Thyroid gland (tissue), 4 donors: Measurements from ENCODE around the gene KMO. TPM values are rescaled to one million over a fixed set of nuclear protein-coding genes. Genes with fewer than 3 reads are reported as not detected.

Experiments used
- DNase-seq, 2 donors: peaks; one replicate each; pipeline ENCODE4 v3.0.0-alpha.2; 2019
- H3K27ac ChIP-seq, 3 donors: fragments of 200-600 bp; sonication (generic); 1 replicate in 2 of 3; 2 replicates in 1 of 3; pipeline ENCODE4 v1.5.1; 2016 to 2019; ENCODE audit warnings: mild to moderate bottlenecking in 1 of 3, moderate library complexity in 1 of 3
- H3K27me3 ChIP-seq: fragments of 200-600 bp; sonication (generic); one replicate; pipeline ENCODE4 v1.5.1; 2019
- H3K36me3 ChIP-seq, 2 donors: fragments of 200-600 bp; sonication (generic); one replicate each; pipeline ENCODE4 v1.5.1; 2016 to 2019
- H3K4me1 ChIP-seq, 2 donors: fragments of 200-600 bp; sonication (generic); one replicate each; pipeline ENCODE4 v1.5.1; 2017 to 2019
- H3K4me3 ChIP-seq, 3 donors: fragments of 200-600 bp; sonication (generic); replicated peaks in 1 of 3; 1 replicate in 2 of 3; 2 replicates in 1 of 3; pipeline ENCODE4 v1.5.1; 2016; ENCODE audit warnings: mild to moderate bottlenecking in 1 of 3
- H3K9me3 ChIP-seq: fragments of 200-600 bp; sonication (generic); one replicate; pipeline ENCODE4 v1.5.1; 2017
- POLR2A ChIP-seq, 2 donors: fragments of 450-650 bp; IDR thresholded peaks; one replicate each; pipeline ENCODE4 v1.6.1; 2017; ENCODE audit warnings: antibody characterized with exemption in 2 of 2, mild to moderate bottlenecking in 2 of 2, moderate library complexity in 1 of 2
- WGBS, 2 donors: methylation state at CpG; one replicate each; pipeline ENCODE4 v1.1.5; 2017; 5-methylcytosine and 5-hydroxymethylcytosine counted together
- intact Hi-C: fragments of 100-400 bp; cut with DNase I; formaldehyde crosslinking; loops from one replicate; pipeline ENCODE4 v1.15.1; 2023
- total RNA-seq, 4 donors: library from RNA; depleted of rRNA; stranded (reverse); fragments of >200 nt; gene quantifications; one replicate each; pipeline ENCODE4 v1.2.3, GENCODE V29; 2016
- TF ChIP-seq, protein P1 (sequence below), 6 experiments: fragments of 200-600 bp in 3 of 6; fragments of 450-650 bp in 3 of 6; sonication (generic) in 3 of 6; IDR thresholded peaks; one replicate each; pipeline ENCODE4 v1.5.1; 2016 to 2019; ENCODE audit warnings: antibody characterized with exemption in 6 of 6, mild to moderate bottlenecking in 2 of 6, inconsistent platforms in 1 of 6, moderate library complexity in 1 of 6

The KMO gene
- total RNA-seq, 4 donors from 2014 or later = 0.27 to 2.3 (median 0.39) TPM; not detected in 1

DNA sequence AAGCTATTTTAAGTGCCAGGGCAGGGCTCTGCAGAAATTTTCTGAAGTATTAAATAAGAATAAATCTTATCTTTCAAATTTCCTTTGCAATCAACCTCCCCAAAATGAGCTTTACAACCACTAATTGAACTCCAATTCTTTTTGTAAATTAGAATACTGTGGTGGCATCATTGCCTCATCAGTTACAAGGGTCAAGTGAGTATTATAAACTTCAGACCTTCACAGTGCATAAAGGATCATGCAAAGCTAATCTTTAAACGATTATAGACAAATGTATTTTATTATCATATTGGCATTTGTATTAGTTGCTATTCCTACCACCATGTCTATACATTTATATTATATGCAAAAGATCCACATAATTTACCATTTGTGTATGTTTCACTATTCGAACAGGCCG lies 100.8 kb downstream of the KMO start:
- Histone ChIP-seq H3K36me3 (no peaks in the 10 kb centered on the region), H3K9me3 (no peaks in the 10 kb centered on the region), H3K27ac (no peak overlapping the region), H3K4me3 (no peak overlapping the region), H3K27me3 (no peaks in the 10 kb centered on the region), H3K4me1 (peaks cover 7 to 17% of the 10 kb centered on the region in 2 donors)
- no peak for DNase-seq
- intact Hi-C loops = no loop called here
- 91 to 97% methylated on average over 3 of the region's 3 CpGs for WGBS, 2 donors
- TF ChIP-seq POLR2A (IDR thresholded peaks at IDR 0.05) = no peak
- TF ChIP-seq, protein P1, sequence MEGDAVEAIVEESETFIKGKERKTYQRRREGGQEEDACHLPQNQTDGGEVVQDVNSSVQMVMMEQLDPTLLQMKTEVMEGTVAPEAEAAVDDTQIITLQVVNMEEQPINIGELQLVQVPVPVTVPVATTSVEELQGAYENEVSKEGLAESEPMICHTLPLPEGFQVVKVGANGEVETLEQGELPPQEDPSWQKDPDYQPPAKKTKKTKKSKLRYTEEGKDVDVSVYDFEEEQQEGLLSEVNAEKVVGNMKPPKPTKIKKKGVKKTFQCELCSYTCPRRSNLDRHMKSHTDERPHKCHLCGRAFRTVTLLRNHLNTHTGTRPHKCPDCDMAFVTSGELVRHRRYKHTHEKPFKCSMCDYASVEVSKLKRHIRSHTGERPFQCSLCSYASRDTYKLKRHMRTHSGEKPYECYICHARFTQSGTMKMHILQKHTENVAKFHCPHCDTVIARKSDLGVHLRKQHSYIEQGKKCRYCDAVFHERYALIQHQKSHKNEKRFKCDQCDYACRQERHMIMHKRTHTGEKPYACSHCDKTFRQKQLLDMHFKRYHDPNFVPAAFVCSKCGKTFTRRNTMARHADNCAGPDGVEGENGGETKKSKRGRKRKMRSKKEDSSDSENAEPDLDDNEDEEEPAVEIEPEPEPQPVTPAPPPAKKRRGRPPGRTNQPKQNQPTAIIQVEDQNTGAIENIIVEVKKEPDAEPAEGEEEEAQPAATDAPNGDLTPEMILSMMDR (IDR thresholded peaks at IDR 0.05) = no peak

DNA sequence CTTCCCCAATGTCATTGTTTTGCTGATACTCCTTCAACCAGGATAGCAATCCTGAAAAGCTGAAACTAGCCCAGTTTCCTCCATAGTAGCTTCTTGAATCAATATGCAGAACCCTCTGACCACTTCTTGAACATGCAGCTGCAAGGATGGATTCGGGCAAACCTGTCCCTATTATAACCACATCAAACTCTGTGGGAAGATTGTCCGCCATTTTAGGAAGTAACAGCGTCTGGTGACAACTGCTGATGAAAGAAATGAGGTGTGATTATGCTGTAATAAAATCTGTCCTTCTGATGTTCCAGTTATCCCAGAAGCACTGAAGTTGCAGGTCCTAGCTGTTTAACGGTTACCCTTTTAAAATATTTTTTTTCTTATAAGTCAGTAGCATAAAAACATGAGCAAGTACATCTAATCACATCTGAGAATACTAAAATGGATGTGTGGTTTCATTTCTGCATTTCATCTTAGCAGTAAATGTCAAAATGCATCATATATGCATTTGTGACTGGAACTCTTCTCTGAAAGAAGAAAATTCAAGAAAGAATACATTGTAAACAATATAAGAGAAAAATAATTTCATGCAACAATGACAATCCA lies 103.5 kb downstream of the KMO start:
- DNase-seq = no peak
- peaks cover 18 to 27% of the 10 kb centered on the region in 2 donors for H3K4me1 ChIP-seq
- 94 to 96% methylated on average over 4 of the region's 4 CpGs for WGBS, 2 donors
- TF ChIP-seq, protein P1 (IDR thresholded peaks at IDR 0.05) = no peak
- TF ChIP-seq POLR2A (IDR thresholded peaks at IDR 0.05) = no peak
- no peaks in the 10 kb centered on the region for H3K27me3 ChIP-seq
- H3K9me3 ChIP-seq = no peaks in the 10 kb centered on the region
- no peak overlapping the region for H3K27ac ChIP-seq
- intact Hi-C loops = no loop called here
- H3K36me3 ChIP-seq = no peaks in the 10 kb centered on the region
- no peak overlapping the region for H3K4me3 ChIP-seq

DNA sequence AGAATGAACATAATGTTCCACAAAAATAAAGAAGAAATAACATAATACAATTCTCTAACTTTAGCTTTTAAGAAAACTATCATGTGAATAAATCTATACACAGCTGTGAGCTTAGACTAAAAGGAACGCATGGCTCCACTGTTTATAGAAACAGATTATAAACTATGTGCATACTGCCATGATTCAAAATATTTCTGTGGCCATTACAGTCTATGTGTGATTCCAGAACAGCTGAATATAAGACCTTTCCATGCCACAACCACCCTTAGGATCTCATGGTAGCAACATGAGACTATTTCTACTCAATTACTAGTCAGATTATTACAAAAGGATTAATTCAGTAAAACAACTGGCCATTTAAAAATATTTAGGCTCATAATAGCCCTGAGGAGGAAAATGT lies 104.1 kb downstream of the KMO start:
- no peaks in the 10 kb centered on the region for H3K27me3 ChIP-seq
- WGBS, 2 donors = 87% methylated on average over 1 of the region's 1 CpG
- intact Hi-C loops = no loop called here
- no peak overlapping the region for H3K27ac ChIP-seq
- DNase-seq = no peak
- TF ChIP-seq, protein P1 (IDR thresholded peaks at IDR 0.05) = no peak
- no peak for TF ChIP-seq POLR2A (IDR thresholded peaks at IDR 0.05)
- no peaks in the 10 kb centered on the region for H3K36me3 ChIP-seq
- H3K9me3 ChIP-seq = no peaks in the 10 kb centered on the region
- H3K4me1 ChIP-seq = peaks cover 18 to 27% of the 10 kb centered on the region in 2 donors
- H3K4me3 ChIP-seq = no peak overlapping the region

DNA sequence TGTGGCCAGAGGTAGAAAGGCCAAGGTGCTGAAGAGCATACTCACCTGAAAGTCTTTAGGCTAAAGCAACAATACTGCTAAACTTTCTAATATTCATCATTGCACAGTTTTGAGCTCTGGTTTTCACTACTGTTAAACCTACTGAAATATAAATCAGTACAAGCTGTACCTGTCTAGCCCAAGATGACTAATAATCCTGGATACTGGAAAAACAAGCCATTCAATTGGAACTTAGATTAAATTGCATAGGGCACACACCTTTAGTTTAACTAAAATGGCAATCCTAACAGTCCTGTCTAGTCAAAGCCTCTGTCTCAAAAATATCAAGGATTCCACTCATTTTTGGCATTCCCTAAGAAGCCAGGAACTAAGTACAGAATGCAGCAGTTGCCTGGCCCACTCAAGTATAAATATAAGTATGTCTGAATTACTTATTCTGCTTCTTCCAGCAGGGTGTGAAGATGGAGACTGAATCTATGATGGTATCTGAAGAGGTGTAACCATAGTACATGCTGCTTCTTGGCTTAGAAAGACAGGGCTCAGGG lies 104.9 kb downstream of the KMO start:
- Histone ChIP-seq H3K4me3 (no peak overlapping the region), H3K9me3 (no peaks in the 10 kb centered on the region), H3K36me3 (no peaks in the 10 kb centered on the region), H3K27ac (peak overlapping the region in 1 of 3 donors; percentile 25), H3K27me3 (no peaks in the 10 kb centered on the region), H3K4me1 (peaks cover 18 to 27% of the 10 kb centered on the region in 2 donors)
- DNase-seq = no peak
- intact Hi-C loops = no loop called here
- TF ChIP-seq, protein P1 (IDR thresholded peaks at IDR 0.05) = no peak
- no peak for TF ChIP-seq POLR2A (IDR thresholded peaks at IDR 0.05)

DNA sequence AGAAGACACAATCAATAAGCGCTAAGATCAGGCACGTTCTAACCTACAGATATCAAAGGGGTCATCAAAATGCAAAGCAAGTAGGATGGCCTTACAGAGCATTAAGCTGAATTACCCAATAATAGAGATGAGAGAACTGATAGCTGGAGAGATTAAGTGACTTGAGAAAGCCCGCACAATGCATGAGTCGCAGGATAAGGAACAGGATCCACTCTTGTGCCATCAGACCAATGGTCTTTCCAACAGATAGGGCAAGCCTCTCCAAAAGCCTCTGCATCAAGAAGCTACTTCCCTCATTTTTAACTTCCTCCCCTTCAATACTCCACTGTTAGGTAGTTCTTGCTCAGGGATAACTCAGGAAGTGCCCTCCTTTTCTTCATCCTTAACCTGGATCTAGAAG lies 105.4 kb downstream of the KMO start:
- WGBS, 2 donors = 59 to 67% methylated on average over 4 of the region's 4 CpGs
- no peak for TF ChIP-seq POLR2A (IDR thresholded peaks at IDR 0.05)
- TF ChIP-seq, protein P1 (IDR thresholded peaks at IDR 0.05) = no peak
- Histone ChIP-seq H3K36me3 (no peaks in the 10 kb centered on the region), H3K27ac (peak overlapping the region in 1 of 3 donors; percentile 25), H3K9me3 (no peaks in the 10 kb centered on the region), H3K4me1 (peaks cover 18 to 27% of the 10 kb centered on the region in 2 donors), H3K4me3 (no peak overlapping the region), H3K27me3 (no peaks in the 10 kb centered on the region)
- intact Hi-C loops = no loop called here
- no peak for DNase-seq
